C4-2B (cell line): ENCODE measurements around the gene LMF1.

Source experiments
- CTCF ChIP-seq: fragments of 450-650 bp; conservative IDR thresholded peaks from 2 replicates; pipeline ENCODE4 v1.5.1; 2017; ENCODE audit warnings: mild to moderate bottlenecking
- ZFX ChIP-seq: fragments of 450-650 bp; IDR thresholded peaks from 2 replicates; pipeline ENCODE4 v1.6.1; 2017

- TF ChIP-seq CTCF (no peak), ZFX (no peak)
These were observed 4.0 kb upstream of the LMF1 start for GRCh38 chr16:974611-975261.
